Astrocyte of the spinal cord (primary cell): Measurements from ENCODE around the gene DYNAP.

ENCODE experiments used
- DNase-seq: peaks from one replicate; pipeline ENCODE4 v3.0.0; 2011; ENCODE audit warnings: low read depth, low spot score
- H3K4me3 ChIP-seq: 2 replicates; pipeline ENCODE4 v1.5.1; 2011; ENCODE audit warnings: low read depth, mild to moderate bottlenecking, low read length, moderate library complexity
- CTCF ChIP-seq: IDR thresholded peaks from 2 replicates; pipeline ENCODE4 v1.5.1; 2012; ENCODE audit warnings: low read depth, mild to moderate bottlenecking, low read length, inconsistent platforms
- in situ Hi-C: cut with HindIII; loops from 2 replicates; pipeline ENCODE4 v1.10.0; 2017; ENCODE audit warnings: low sequenced_read_pairs

Gene DYNAP

GRCh38 chr18:54561706-54562267 is 29.3 kb upstream of the DYNAP start:
- no peak for DNase-seq
- H3K4me3 ChIP-seq, result no peak overlapping the region
- no peak for TF ChIP-seq CTCF
- in situ Hi-C loops, result no loop called here

GRCh38 chr18:54580202-54580729 is 10.8 kb upstream of the DYNAP start:
- in situ Hi-C loops, result no loop called here
- TF ChIP-seq CTCF, result no peak
- DNase-seq, result no peak
- H3K4me3 ChIP-seq, result no peak overlapping the region

GRCh38 chr18:54584065-54584464 is 7.0 kb upstream of the DYNAP start:
- in situ Hi-C loops, result no loop called here
- no peak for DNase-seq
- TF ChIP-seq CTCF, result no peak
- H3K4me3 ChIP-seq, result no peak overlapping the region

GRCh38 chr18:54585743-54586142 is 5.3 kb upstream of the DYNAP start:
- TF ChIP-seq CTCF, result no peak
- no peak overlapping the region for H3K4me3 ChIP-seq
- in situ Hi-C loops, result no loop called here
- DNase-seq, result no peak

GRCh38 chr18:54604211-54604610 is 13.2 kb downstream of the DYNAP start:
- no peak for TF ChIP-seq CTCF
- DNase-seq, result no peak
- in situ Hi-C loops, result no loop called here

GRCh38 chr18:54606835-54607212 is 15.8 kb downstream of the DYNAP start:
- DNase-seq, result no peak
- H3K4me3 ChIP-seq, result no peak overlapping the region
- TF ChIP-seq CTCF, result no peak
- in situ Hi-C loops, result no loop called here

More at GRCh38 chr18:54604211-54604610, 13.2 kb downstream of the DYNAP start:
- H3K4me3 ChIP-seq, result no peak overlapping the region
